Measurements from ENCODE around the gene CAMK2A.

Gene CAMK2A

DNA sequence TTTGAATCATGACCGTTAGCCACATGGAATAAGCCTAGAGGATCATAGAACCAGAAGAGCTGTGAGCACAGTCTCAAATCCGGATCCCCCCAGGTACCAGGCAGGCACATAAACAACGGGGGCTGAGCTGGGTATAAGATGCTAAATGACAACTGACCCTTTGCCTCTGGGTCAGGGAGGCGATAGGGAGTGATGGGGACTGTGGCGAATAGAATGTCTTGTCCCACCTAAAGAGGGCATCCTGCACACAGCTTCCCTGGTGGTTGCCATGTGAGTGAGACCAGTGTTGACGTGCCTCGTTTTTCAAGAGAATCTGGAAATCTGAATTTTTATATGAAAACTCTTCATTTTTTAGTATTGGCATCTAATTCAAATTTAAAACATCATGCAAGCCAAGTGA is 66.1 kb downstream of the CAMK2A start:
- H3K27me3 ChIP-seq (replicated peaks; ENCODE audit: control insufficient read depth, insufficient read depth, low read length) = no peaks in the 10 kb centered on the region
- H3K9me3 ChIP-seq (ENCODE audit: control insufficient read depth, low read length) = no peaks in the 10 kb centered on the region
- H3K4me3 ChIP-seq (ENCODE audit: low read length) = no peak overlapping the region
- no peak overlapping the region for H3K9ac ChIP-seq (ENCODE audit: low read length)
- no peaks in the 10 kb centered on the region for H3K36me3 ChIP-seq (ENCODE audit: control insufficient read depth, insufficient read depth, low read length, severe bottlenecking)
- H3K4me1 ChIP-seq (ENCODE audit: control insufficient read depth, insufficient read depth, low read length) = peaks cover 8% of the 10 kb centered on the region
- no peak for DNase-seq (ENCODE audit: low read depth)

GRCh38 chr5:150222906-150223305 is 66.7 kb downstream of the CAMK2A start:
- DNase-seq (ENCODE audit: low read depth) = no peak
- no peak overlapping the region for H3K4me3 ChIP-seq (ENCODE audit: low read length)
- H3K9ac ChIP-seq (ENCODE audit: low read length) = no peak overlapping the region
- no peaks in the 10 kb centered on the region for H3K27me3 ChIP-seq (replicated peaks; ENCODE audit: control insufficient read depth, insufficient read depth, low read length)
- H3K9me3 ChIP-seq (ENCODE audit: control insufficient read depth, low read length) = no peaks in the 10 kb centered on the region
- H3K4me1 ChIP-seq (ENCODE audit: control insufficient read depth, insufficient read depth, low read length) = peaks cover 8% of the 10 kb centered on the region
- H3K36me3 ChIP-seq (ENCODE audit: control insufficient read depth, insufficient read depth, low read length, severe bottlenecking) = no peaks in the 10 kb centered on the region

GRCh38 chr5:150221471-150221870 is 68.1 kb downstream of the CAMK2A start:
- H3K9me3 ChIP-seq (ENCODE audit: control insufficient read depth, low read length) = no peaks in the 10 kb centered on the region
- H3K27me3 ChIP-seq (replicated peaks; ENCODE audit: control insufficient read depth, insufficient read depth, low read length) = no peaks in the 10 kb centered on the region
- DNase-seq (ENCODE audit: low read depth) = no peak
- no peak overlapping the region for H3K4me3 ChIP-seq (ENCODE audit: low read length)
- peaks cover 4% of the 10 kb centered on the region for H3K4me1 ChIP-seq (ENCODE audit: control insufficient read depth, insufficient read depth, low read length)
- no peak overlapping the region for H3K9ac ChIP-seq (ENCODE audit: low read length)
- H3K36me3 ChIP-seq (ENCODE audit: control insufficient read depth, insufficient read depth, low read length, severe bottlenecking) = no peaks in the 10 kb centered on the region

DNA sequence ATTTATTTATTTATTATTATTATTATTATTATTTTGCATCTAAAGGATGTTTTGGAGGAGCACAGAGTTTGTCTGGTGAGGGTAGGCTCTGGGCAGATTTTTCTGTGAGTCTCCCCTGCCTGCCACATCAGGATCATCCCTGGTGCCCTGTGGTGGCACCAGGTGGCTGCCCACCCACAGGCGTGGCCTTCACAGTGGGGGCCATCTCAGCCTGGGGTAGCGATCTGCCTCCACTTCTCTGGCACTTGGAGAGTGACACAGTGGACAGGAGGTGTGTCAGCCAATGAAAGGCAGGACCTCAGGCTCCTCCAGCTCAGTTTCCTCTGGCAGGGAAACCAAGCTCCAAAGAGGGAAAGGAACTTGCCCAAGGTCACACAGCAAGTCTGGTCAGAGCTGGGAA is 69.7 kb downstream of the CAMK2A start:
- Histone ChIP-seq H3K9me3 (ENCODE audit: control insufficient read depth, low read length) (no peaks in the 10 kb centered on the region), H3K9ac (ENCODE audit: low read length) (no peak overlapping the region), H3K4me1 (ENCODE audit: control insufficient read depth, insufficient read depth, low read length) (peaks cover 20% of the 10 kb centered on the region), H3K4me3 (ENCODE audit: low read length) (no peak overlapping the region), H3K27me3 (replicated peaks; ENCODE audit: control insufficient read depth, insufficient read depth, low read length) (no peaks in the 10 kb centered on the region), H3K36me3 (ENCODE audit: control insufficient read depth, insufficient read depth, low read length, severe bottlenecking) (no peaks in the 10 kb centered on the region)
- DNase-seq (ENCODE audit: low read depth) = no peak

- H3K9me3 ChIP-seq (ENCODE audit: control insufficient read depth, low read length) = no peaks in the 10 kb centered on the region
- H3K4me3 ChIP-seq (ENCODE audit: low read length) = no peak overlapping the region
- H3K9ac ChIP-seq (ENCODE audit: low read length) = no peak overlapping the region
- H3K36me3 ChIP-seq (ENCODE audit: control insufficient read depth, insufficient read depth, low read length, severe bottlenecking) = no peaks in the 10 kb centered on the region
- H3K4me1 ChIP-seq (ENCODE audit: control insufficient read depth, insufficient read depth, low read length) = peaks cover 27% of the 10 kb centered on the region
- no peaks in the 10 kb centered on the region for H3K27me3 ChIP-seq (replicated peaks; ENCODE audit: control insufficient read depth, insufficient read depth, low read length)
- DNase-seq (ENCODE audit: low read depth) = peak; percentile 27
Measured at GRCh38 chr5:150219142-150219541, 70.4 kb downstream of the CAMK2A start.

GRCh38 chr5:150218693-150219035 is 70.9 kb downstream of the CAMK2A start:
- Histone ChIP-seq H3K4me1 (ENCODE audit: control insufficient read depth, insufficient read depth, low read length) (peaks cover 32% of the 10 kb centered on the region), H3K9ac (ENCODE audit: low read length) (no peak overlapping the region), H3K4me3 (ENCODE audit: low read length) (no peak overlapping the region), H3K36me3 (ENCODE audit: control insufficient read depth, insufficient read depth, low read length, severe bottlenecking) (no peaks in the 10 kb centered on the region), H3K27me3 (replicated peaks; ENCODE audit: control insufficient read depth, insufficient read depth, low read length) (no peaks in the 10 kb centered on the region), H3K9me3 (ENCODE audit: control insufficient read depth, low read length) (no peaks in the 10 kb centered on the region)
- no peak for DNase-seq (ENCODE audit: low read depth)

DNA sequence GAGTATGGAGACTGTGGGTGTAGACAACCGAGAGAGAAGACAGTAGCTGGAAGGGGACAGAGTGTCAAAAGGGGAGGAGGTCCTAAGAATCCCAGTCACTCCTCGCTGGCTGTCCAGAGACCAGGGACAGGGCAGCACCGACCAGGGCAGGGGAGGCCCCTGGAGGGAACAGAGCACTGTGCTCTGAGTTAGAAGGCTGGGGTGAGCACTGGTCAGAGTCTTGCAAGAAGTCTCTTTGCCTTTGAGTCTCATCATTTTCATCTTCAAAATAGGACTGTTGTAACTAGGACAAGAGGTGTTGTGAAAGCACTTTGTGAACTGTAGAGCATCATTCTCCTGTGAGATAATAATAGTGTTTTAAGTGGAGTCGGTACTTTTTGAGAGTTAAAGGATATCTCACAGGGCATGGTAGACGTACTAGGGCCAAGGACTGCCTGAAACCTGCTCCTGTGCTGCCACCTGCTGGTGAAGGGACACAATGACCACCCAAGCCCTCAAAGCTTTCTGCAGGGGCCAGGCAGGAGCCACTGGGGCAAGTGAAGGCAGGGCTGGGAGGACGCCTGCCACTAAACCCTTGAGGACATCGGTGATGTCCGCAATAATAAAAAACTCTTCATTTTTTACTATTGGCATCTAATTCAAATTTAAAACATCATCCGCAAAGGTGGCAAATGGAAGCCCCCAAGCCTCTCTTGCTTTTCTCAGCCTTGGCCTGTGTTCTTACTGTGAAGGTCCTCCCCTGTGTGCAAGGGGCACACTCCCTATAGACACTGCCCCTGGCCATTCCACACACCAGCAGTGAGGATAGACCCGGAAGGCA is 71.5 kb downstream of the CAMK2A start:
- H3K9me3 ChIP-seq (ENCODE audit: control insufficient read depth, low read length) = no peaks in the 10 kb centered on the region
- H3K4me3 ChIP-seq (ENCODE audit: low read length) = no peak overlapping the region
- H3K27me3 ChIP-seq (replicated peaks; ENCODE audit: control insufficient read depth, insufficient read depth, low read length) = no peaks in the 10 kb centered on the region
- peaks cover 37% of the 10 kb centered on the region for H3K4me1 ChIP-seq (ENCODE audit: control insufficient read depth, insufficient read depth, low read length)
- DNase-seq (ENCODE audit: low read depth) = peak; percentile 92
- peak overlapping the region; percentile 44 for H3K9ac ChIP-seq (ENCODE audit: low read length)
- H3K36me3 ChIP-seq (ENCODE audit: control insufficient read depth, insufficient read depth, low read length, severe bottlenecking) = no peaks in the 10 kb centered on the region

DNA sequence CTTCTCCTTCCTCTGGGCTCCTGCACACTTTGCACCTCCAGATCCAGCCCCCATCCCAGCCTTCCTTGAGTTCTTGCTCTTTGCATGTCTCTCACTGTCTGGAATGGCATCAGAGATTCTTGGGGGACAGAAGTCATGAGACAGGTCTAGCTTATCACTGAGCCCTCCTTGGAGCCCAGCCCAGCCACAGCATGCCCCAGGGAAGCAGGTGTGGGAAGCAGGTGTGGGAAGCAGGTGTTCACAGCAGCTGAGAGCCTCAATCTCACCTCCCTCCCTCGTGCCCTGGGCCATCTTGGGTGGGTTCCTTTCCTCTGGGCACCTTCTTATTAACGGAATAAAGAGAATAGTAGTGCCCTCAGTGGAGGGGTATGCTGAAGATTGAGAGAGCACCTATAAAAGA is 72.5 kb downstream of the CAMK2A start:
- Histone ChIP-seq H3K4me1 (ENCODE audit: control insufficient read depth, insufficient read depth, low read length) (peaks cover 39% of the 10 kb centered on the region), H3K9me3 (ENCODE audit: control insufficient read depth, low read length) (no peaks in the 10 kb centered on the region), H3K9ac (ENCODE audit: low read length) (no peak overlapping the region), H3K27me3 (replicated peaks; ENCODE audit: control insufficient read depth, insufficient read depth, low read length) (no peaks in the 10 kb centered on the region), H3K36me3 (ENCODE audit: control insufficient read depth, insufficient read depth, low read length, severe bottlenecking) (no peaks in the 10 kb centered on the region), H3K4me3 (ENCODE audit: low read length) (no peak overlapping the region)
- no peak for DNase-seq (ENCODE audit: low read depth)

DNA sequence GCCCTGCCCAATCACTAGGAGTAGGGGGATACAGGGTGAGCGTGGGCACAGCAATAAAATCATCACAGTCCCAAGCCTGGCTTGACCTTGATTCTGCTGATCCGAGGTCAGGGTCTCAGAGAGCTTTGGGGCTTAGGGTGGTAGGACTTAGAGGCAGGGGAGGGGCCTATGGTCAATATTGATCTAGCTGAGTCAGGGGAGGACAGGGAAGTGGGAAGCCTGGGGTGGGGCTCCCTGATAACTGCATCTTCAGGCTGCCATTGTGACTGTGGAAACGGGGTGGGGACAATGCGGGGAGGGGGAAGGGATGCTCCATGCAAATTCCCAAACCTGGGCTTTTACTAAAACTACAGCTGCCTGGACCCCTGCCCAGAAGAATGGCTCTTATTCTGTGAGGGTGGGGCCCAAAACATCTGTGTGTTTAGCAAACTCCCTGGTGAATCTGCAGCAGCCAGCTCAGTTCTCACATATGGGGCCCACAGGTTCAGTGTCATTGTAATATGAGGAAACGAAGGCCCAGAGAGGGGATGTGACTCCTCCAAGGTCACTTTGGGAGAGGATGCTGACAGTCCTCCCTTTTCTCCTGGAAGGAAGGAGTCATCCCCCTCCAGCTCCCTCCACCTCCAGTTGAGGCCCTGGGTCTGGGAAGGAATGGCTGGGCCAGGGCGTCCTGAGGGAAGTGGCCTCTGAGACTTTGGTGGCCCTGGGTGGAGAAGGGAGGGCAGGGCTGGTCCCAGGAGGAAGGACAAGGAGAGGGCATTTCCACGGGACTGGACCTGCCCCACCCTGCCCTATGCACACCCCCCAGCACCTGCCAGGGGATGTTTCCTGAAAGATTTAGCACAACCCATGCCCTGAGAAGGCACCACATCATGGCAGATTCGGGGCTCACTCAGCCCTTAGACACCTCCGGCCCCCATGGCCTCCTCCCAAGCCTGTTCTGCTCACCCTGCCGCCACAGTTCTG is 73.3 kb downstream of the CAMK2A start:
- Histone ChIP-seq H3K36me3 (ENCODE audit: control insufficient read depth, insufficient read depth, low read length, severe bottlenecking) (no peaks in the 10 kb centered on the region), H3K27me3 (replicated peaks; ENCODE audit: control insufficient read depth, insufficient read depth, low read length) (no peaks in the 10 kb centered on the region), H3K4me3 (ENCODE audit: low read length) (no peak overlapping the region), H3K4me1 (ENCODE audit: control insufficient read depth, insufficient read depth, low read length) (peaks cover 39% of the 10 kb centered on the region), H3K9ac (ENCODE audit: low read length) (peak overlapping the region; percentile 61), H3K9me3 (ENCODE audit: control insufficient read depth, low read length) (no peaks in the 10 kb centered on the region)
- no peak for DNase-seq (ENCODE audit: low read depth)

DNA sequence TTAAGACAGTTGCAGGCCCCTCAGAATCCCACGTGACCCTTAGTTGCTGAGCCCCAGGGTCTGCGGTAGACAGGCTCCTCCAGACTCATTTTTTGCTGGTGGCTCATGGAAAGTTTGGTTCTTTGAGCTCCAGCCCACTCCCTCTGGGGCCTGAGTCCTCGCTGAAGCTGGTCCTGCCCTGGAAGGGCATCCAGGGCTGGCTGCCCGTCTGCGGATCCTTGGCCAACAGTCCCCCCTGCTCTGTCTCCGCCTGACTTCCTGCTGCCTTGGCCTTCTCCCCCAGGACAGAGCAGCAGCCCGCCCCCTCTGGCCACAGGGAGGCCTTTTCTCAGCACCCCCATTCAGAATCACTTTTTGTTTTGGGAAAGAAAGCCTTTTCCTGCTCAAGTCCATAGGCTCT is 75.3 kb downstream of the CAMK2A start:
- Histone ChIP-seq H3K27me3 (replicated peaks; ENCODE audit: control insufficient read depth, insufficient read depth, low read length) (no peaks in the 10 kb centered on the region), H3K9me3 (ENCODE audit: control insufficient read depth, low read length) (no peaks in the 10 kb centered on the region), H3K36me3 (ENCODE audit: control insufficient read depth, insufficient read depth, low read length, severe bottlenecking) (no peaks in the 10 kb centered on the region), H3K4me3 (ENCODE audit: low read length) (no peak overlapping the region), H3K4me1 (ENCODE audit: control insufficient read depth, insufficient read depth, low read length) (peaks cover 39% of the 10 kb centered on the region), H3K9ac (ENCODE audit: low read length) (peak overlapping the region; percentile 61)
- peak; percentile 46 for DNase-seq (ENCODE audit: low read depth)

- no peak overlapping the region for H3K4me3 ChIP-seq (ENCODE audit: low read length)
- DNase-seq (ENCODE audit: low read depth) = peak; percentile 19
- H3K9me3 ChIP-seq (ENCODE audit: control insufficient read depth, low read length) = no peaks in the 10 kb centered on the region
- peaks cover 46% of the 10 kb centered on the region for H3K4me1 ChIP-seq (ENCODE audit: control insufficient read depth, insufficient read depth, low read length)
- H3K36me3 ChIP-seq (ENCODE audit: control insufficient read depth, insufficient read depth, low read length, severe bottlenecking) = no peaks in the 10 kb centered on the region
- H3K9ac ChIP-seq (ENCODE audit: low read length) = peak overlapping the region; percentile 61
- H3K27me3 ChIP-seq (replicated peaks; ENCODE audit: control insufficient read depth, insufficient read depth, low read length) = no peaks in the 10 kb centered on the region
Measured at GRCh38 chr5:150213530-150213929, 76.0 kb downstream of the CAMK2A start.
